Measurements from ENCODE around the gene ABCC8.

The ABCC8 gene

DNA sequence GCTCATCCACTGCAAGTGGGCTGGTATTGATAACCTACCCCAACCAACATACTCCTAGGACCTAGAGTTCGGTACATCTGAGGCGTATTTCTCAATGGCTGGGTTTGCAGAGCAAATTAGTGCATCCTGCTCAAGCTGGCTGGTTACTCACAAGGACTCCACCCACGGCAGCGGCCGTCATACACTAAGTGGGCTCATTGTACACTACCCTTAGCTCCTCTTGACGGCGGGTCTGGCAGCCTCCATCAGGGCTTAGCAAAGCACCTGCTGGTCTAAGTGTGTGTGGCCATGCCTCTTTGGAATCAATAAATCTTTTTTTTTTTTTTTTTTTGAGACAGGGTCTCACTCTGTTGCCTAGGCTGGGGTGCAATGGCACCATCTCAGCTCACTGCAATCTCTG, 68.0 kb downstream of the ABCC8 start:
- no peaks in the 10 kb centered on the region for H3K9me3 ChIP-seq (ENCODE audit: control insufficient read depth, insufficient read depth, low read depth, low read length)
- H3K36me3 ChIP-seq (ENCODE audit: control insufficient read depth in 2 of 2, insufficient read depth in 1 of 2, low read length in 2 of 2), result no peaks in the 10 kb centered on the region
- ChIA-PET CTCF (interaction anchor here (0.7 to 1.9 kb wide), 2 partner anchors 65 to 178 kb away, joined by 3 to 7 read pairs; no protein-coding TSS in a partner anchor), POLR2A (no interaction called here)
- no peak overlapping the region for H3K4me3 ChIP-seq (ENCODE audit: low read depth, low read length)
- no peak for TF ChIP-seq SCRT2 (tag by site-specific recombination; IDR thresholded peaks at IDR 0.05)
- TF ChIP-seq ZNF16 (tag by site-specific recombination; IDR thresholded peaks at IDR 0.05; ENCODE audit: low read depth), result no peak
- peaks cover 5% of the 10 kb centered on the region; the same call in 1 of the 2 replicates for H3K4me1 ChIP-seq (ENCODE audit: control insufficient read depth, insufficient read depth, low read length)
- H3K27ac ChIP-seq (ENCODE audit: extremely low read depth, low read depth, low read length), result no peak overlapping the region

DNA sequence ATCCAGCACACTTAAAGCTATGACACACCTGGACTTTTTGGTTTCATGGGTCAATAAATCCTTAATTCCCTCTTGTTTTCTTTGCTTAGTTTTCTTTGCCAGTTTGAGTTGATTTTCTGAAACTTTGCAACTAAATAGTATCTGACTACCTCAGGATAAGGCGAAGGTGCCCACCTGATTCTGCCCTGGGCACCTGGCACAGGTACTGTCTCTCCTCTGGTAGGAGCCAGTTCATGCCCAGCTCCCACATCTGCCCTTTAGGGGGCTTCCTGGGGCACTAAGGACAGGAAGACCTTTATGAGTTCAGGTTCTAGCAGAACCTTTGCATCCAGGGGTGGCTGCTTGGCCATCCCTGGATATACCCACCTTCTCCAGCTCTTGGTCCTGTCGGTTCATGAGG, 68.6 kb downstream of the ABCC8 start:
- ChIA-PET CTCF (interaction anchor here (1.9 kb wide), 1 partner anchor 66 kb away, joined by 7 read pairs; no protein-coding TSS in a partner anchor), POLR2A (no interaction called here)
- H3K4me1 ChIP-seq (ENCODE audit: control insufficient read depth, insufficient read depth, low read length), result peaks cover 5% of the 10 kb centered on the region; the same call in 1 of the 2 replicates
- no peak overlapping the region for H3K4me3 ChIP-seq (ENCODE audit: low read depth, low read length)
- TF ChIP-seq HOXD13 (CRISPR knock-in tag; IDR thresholded peaks at IDR 0.05; ENCODE audit: borderline replicate concordance) (no peak), ZNF248 (tag by site-specific recombination; IDR thresholded peaks at IDR 0.05) (no peak), ZNF585B (tag by site-specific recombination; IDR thresholded peaks at IDR 0.05) (no peak)
- TF ChIP-seq, protein P1, sequence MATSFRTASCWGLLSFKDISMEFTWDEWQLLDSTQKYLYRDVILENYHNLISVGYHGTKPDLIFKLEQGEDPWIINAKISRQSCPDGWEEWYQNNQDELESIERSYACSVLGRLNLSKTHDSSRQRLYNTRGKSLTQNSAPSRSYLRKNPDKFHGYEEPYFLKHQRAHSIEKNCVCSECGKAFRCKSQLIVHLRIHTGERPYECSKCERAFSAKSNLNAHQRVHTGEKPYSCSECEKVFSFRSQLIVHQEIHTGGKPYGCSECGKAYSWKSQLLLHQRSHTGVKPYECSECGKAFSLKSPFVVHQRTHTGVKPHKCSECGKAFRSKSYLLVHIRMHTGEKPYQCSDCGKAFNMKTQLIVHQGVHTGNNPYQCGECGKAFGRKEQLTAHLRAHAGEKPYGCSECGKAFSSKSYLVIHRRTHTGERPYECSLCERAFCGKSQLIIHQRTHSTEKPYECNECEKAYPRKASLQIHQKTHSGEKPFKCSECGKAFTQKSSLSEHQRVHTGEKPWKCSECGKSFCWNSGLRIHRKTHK (tag by site-specific recombination; IDR thresholded peaks at IDR 0.05), result no peak
- TF ChIP-seq, protein P2, sequence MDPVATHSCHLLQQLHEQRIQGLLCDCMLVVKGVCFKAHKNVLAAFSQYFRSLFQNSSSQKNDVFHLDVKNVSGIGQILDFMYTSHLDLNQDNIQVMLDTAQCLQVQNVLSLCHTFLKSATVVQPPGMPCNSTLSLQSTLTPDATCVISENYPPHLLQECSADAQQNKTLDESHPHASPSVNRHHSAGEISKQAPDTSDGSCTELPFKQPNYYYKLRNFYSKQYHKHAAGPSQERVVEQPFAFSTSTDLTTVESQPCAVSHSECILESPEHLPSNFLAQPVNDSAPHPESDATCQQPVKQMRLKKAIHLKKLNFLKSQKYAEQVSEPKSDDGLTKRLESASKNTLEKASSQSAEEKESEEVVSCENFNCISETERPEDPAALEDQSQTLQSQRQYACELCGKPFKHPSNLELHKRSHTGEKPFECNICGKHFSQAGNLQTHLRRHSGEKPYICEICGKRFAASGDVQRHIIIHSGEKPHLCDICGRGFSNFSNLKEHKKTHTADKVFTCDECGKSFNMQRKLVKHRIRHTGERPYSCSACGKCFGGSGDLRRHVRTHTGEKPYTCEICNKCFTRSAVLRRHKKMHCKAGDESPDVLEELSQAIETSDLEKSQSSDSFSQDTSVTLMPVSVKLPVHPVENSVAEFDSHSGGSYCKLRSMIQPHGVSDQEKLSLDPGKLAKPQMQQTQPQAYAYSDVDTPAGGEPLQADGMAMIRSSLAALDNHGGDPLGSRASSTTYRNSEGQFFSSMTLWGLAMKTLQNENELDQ (tag by site-specific recombination; IDR thresholded peaks at IDR 0.05; ENCODE audit: low read depth), result no peak
- TF ChIP-seq, protein P3, sequence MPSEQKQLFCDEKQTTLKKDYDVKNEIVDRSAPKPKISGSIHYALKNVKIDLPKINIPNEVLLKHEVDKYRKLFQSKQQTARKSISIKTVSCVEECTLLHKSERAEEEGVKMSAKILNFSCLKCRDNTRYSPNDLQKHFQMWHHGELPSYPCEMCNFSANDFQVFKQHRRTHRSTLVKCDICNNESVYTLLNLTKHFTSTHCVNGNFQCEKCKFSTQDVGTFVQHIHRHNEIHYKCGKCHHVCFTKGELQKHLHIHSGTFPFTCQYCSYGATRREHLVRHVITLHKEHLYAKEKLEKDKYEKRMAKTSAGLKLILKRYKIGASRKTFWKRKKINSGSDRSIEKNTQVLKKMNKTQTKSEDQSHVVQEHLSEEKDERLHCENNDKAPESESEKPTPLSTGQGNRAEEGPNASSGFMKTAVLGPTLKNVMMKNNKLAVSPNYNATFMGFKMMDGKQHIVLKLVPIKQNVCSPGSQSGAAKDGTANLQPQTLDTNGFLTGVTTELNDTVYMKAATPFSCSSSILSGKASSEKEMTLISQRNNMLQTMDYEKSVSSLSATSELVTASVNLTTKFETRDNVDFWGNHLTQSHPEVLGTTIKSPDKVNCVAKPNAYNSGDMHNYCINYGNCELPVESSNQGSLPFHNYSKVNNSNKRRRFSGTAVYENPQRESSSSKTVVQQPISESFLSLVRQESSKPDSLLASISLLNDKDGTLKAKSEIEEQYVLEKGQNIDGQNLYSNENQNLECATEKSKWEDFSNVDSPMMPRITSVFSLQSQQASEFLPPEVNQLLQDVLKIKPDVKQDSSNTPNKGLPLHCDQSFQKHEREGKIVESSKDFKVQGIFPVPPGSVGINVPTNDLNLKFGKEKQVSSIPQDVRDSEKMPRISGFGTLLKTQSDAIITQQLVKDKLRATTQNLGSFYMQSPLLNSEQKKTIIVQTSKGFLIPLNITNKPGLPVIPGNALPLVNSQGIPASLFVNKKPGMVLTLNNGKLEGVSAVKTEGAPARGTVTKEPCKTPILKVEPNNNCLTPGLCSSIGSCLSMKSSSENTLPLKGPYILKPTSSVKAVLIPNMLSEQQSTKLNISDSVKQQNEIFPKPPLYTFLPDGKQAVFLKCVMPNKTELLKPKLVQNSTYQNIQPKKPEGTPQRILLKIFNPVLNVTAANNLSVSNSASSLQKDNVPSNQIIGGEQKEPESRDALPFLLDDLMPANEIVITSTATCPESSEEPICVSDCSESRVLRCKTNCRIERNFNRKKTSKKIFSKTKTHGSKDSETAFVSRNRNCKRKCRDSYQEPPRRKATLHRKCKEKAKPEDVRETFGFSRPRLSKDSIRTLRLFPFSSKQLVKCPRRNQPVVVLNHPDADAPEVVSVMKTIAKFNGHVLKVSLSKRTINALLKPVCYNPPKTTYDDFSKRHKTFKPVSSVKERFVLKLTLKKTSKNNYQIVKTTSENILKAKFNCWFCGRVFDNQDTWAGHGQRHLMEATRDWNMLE (tag by site-specific recombination; conservative IDR thresholded peaks at IDR 0.05; ENCODE audit: low read depth), result no peak
- H3K36me3 ChIP-seq (ENCODE audit: control insufficient read depth in 2 of 2, insufficient read depth in 1 of 2, low read length in 2 of 2), result no peaks in the 10 kb centered on the region
- H3K9me3 ChIP-seq (ENCODE audit: control insufficient read depth, insufficient read depth, low read depth, low read length), result no peaks in the 10 kb centered on the region
- no peak overlapping the region for H3K27ac ChIP-seq (ENCODE audit: extremely low read depth, low read depth, low read length)

DNA sequence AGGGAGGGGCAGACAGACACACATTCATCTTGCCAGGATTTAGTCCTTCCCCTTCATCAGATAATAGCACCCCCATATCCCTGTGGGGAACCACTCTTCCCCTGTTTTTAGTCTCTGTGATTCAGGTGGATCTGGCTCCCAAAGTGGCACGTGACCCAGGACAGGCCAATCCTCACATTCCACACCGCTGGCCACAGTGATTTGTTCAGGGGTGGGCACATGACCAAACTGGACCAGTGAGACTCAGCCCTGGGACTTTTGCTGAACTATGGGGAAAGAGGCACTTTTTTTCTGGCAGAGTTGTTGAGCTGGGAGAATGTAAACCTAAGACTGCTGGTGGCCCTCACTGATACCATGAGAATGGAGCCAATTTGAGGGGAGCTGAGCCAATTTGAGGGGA, 69.1 kb downstream of the ABCC8 start:
- H3K4me3 ChIP-seq (ENCODE audit: low read depth, low read length), result no peak overlapping the region
- POLR2A ChIA-PET, result no interaction called here
- H3K36me3 ChIP-seq (ENCODE audit: control insufficient read depth in 2 of 2, insufficient read depth in 1 of 2, low read length in 2 of 2), result no peaks in the 10 kb centered on the region
- no peak overlapping the region for H3K27ac ChIP-seq (ENCODE audit: extremely low read depth, low read depth, low read length)
- peaks cover 5% of the 10 kb centered on the region; the same call in 1 of the 2 replicates for H3K4me1 ChIP-seq (ENCODE audit: control insufficient read depth, insufficient read depth, low read length)
- H3K9me3 ChIP-seq (ENCODE audit: control insufficient read depth, insufficient read depth, low read depth, low read length), result no peaks in the 10 kb centered on the region
- CTCF ChIA-PET, result interaction anchor here (1.9 kb wide), 1 partner anchor 66 kb away, joined by 7 read pairs; no protein-coding TSS in a partner anchor
- no peak for TF ChIP-seq ZNF266 (tag by site-specific recombination; IDR thresholded peaks at IDR 0.05; ENCODE audit: low read depth)
- TF ChIP-seq, protein P4, sequence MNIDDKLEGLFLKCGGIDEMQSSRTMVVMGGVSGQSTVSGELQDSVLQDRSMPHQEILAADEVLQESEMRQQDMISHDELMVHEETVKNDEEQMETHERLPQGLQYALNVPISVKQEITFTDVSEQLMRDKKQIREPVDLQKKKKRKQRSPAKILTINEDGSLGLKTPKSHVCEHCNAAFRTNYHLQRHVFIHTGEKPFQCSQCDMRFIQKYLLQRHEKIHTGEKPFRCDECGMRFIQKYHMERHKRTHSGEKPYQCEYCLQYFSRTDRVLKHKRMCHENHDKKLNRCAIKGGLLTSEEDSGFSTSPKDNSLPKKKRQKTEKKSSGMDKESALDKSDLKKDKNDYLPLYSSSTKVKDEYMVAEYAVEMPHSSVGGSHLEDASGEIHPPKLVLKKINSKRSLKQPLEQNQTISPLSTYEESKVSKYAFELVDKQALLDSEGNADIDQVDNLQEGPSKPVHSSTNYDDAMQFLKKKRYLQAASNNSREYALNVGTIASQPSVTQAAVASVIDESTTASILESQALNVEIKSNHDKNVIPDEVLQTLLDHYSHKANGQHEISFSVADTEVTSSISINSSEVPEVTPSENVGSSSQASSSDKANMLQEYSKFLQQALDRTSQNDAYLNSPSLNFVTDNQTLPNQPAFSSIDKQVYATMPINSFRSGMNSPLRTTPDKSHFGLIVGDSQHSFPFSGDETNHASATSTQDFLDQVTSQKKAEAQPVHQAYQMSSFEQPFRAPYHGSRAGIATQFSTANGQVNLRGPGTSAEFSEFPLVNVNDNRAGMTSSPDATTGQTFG (tag by site-specific recombination; IDR thresholded peaks at IDR 0.05; ENCODE audit: borderline replicate concordance), result no peak
- TF ChIP-seq, protein P5, sequence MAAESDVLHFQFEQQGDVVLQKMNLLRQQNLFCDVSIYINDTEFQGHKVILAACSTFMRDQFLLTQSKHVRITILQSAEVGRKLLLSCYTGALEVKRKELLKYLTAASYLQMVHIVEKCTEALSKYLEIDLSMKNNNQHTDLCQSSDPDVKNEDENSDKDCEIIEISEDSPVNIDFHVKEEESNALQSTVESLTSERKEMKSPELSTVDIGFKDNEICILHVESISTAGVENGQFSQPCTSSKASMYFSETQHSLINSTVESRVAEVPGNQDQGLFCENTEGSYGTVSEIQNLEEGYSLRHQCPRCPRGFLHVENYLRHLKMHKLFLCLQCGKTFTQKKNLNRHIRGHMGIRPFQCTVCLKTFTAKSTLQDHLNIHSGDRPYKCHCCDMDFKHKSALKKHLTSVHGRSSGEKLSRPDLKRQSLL (tag by site-specific recombination; IDR thresholded peaks at IDR 0.05), result no peak
